BLaER1 treated with 17β-estradiol and CSF1 and Interleukin-3, amounts not matched to agents 10 nM and 100 nM (cell line): ENCODE data around the gene LRFN4.
A peak's percentile ranks its signal among the peaks of the same experiment; 100 is the strongest.

ENCODE experiments used
- H3K27ac ChIP-seq, 11 experiments: shearing (Covaris generic); formaldehyde crosslinking; 2 replicates each; pipeline ENCODE4 v1.8.1; 2022
- H3K27me3 ChIP-seq, 11 experiments: shearing (Covaris generic); formaldehyde crosslinking; 2 replicates each; pipeline ENCODE4 v1.8.1; 2022
- H3K36me3 ChIP-seq, 11 experiments: shearing (Covaris generic); formaldehyde crosslinking; 2 replicates each; pipeline ENCODE4 v1.8.1; 2022
- H3K4me1 ChIP-seq, 10 experiments: shearing (Covaris generic); formaldehyde crosslinking; 2 replicates each; pipeline ENCODE4 v1.8.1; 2022
- H3K4me2 ChIP-seq, 11 experiments: shearing (Covaris generic); formaldehyde crosslinking; 2 replicates each; pipeline ENCODE4 v1.8.1; 2022
- H3K4me3 ChIP-seq, 10 experiments: shearing (Covaris generic); formaldehyde crosslinking; 2 replicates each; pipeline ENCODE4 v1.8.1; 2022
- H3K9ac ChIP-seq, 11 experiments: shearing (Covaris generic); formaldehyde crosslinking; 2 replicates each; pipeline ENCODE4 v1.8.1; 2022
- H3K9me3 ChIP-seq, 11 experiments: shearing (Covaris generic); formaldehyde crosslinking; replicated peaks in 1 of 11; 2 replicates each; pipeline ENCODE4 v1.8.1; 2022
- H4K20me1 ChIP-seq, 11 experiments: shearing (Covaris generic); formaldehyde crosslinking; 2 replicates each; pipeline ENCODE4 v1.8.1; 2022
- Cebpa-rat ChIP-seq, 11 experiments: shearing (Covaris generic); IDR thresholded peaks; 2 replicates each; pipeline ENCODE4 v1.8.1; 2022

LRFN4 gene

DNA sequence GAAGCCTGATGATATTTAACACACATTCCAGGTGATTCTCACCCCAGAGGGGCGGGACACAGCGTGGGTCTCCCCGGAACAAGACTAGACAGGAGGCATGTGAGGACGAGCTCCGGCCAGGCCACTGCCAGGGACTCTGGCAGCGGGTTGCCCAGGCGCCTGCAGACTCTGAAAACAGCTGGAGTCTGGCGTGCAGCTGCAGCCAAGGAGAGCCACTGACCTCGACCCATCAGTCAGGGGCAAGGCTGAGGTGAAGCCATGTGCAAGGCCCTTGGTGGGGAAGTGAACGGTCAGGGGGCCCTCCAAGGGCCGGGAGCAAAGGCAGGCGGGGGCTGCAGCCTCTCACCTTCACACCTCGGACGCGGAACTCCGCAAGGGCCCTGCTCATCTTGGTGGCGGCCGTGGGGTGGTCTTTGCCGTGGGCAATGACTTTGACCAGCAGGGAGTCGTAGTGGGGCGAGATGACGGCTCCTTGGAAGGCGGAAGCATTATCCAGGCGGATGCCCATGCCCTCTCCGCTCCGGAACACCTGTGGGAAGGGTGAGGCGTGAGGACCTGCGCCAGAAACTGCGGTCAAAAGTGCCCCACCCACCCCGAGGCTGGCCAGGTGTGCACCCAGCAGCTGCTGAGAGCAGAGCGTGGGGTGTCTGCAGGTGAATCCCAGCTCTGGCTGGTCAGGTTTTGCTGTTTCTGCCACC, 6.7 kb downstream of the LRFN4 start:
- Histone ChIP-seq H3K27ac (no peak overlapping the region), H3K36me3 (peaks cover 21 to 59% (median 27%) of the 10 kb centered on the region in 11 experiments), H3K27me3 (no peaks in the 10 kb centered on the region), H4K20me1 (peaks cover 13 to 69% (median 38%) of the 10 kb centered on the region in 11 experiments; a peak in 21 of 22 replicates), H3K4me1 (peaks cover 30 to 58% (median 48%) of the 10 kb centered on the region in 10 experiments), H3K4me3 (no peak overlapping the region), H3K9ac (peak overlapping the region in 1 of 11 experiments; percentile 24; a peak in 3 of 22 replicates), H3K9me3 (no peaks in the 10 kb centered on the region), H3K4me2 (no peak overlapping the region; a peak in 1 of 22 replicates)
- TF ChIP-seq Cebpa-rat (IDR thresholded peaks at IDR 0.05), result no peak

- Histone ChIP-seq H3K27me3 (no peaks in the 10 kb centered on the region), H3K36me3 (peaks cover 14 to 59% (median 20%) of the 10 kb centered on the region in 11 experiments), H3K4me3 (no peak overlapping the region), H3K27ac (no peak overlapping the region), H4K20me1 (peaks cover 13 to 62% (median 31%) of the 10 kb centered on the region in 11 experiments; a peak in 21 of 22 replicates), H3K9me3 (no peaks in the 10 kb centered on the region), H3K4me2 (peak overlapping the region in 9 of 11 experiments; percentile 23 to 55 (median 44); a peak in 14 of 22 replicates), H3K9ac (peak overlapping the region in 5 of 11 experiments; percentile 9 to 34 (median 24); a peak in 7 of 22 replicates), H3K4me1 (peaks cover 26 to 57% (median 46%) of the 10 kb centered on the region in 10 experiments)
- TF ChIP-seq Cebpa-rat (IDR thresholded peaks at IDR 0.05), result no peak
These were observed 7.5 kb downstream of the LRFN4 start for GRCh38 chr11:66864172-66864901.

- Histone ChIP-seq H3K27ac (peak overlapping the region in 1 of 11 experiments; percentile 10; a peak in 1 of 22 replicates), H4K20me1 (peaks cover 11 to 54% (median 23%) of the 10 kb centered on the region in 11 experiments; a peak in 21 of 22 replicates), H3K9me3 (no peaks in the 10 kb centered on the region), H3K36me3 (peaks cover 8 to 59% (median 15%) of the 10 kb centered on the region in 11 experiments; a peak in 20 of 22 replicates), H3K4me1 (peaks cover 19 to 49% (median 40%) of the 10 kb centered on the region in 10 experiments; a peak in 19 of 20 replicates), H3K27me3 (no peaks in the 10 kb centered on the region), H3K4me3 (no peak overlapping the region), H3K4me2 (peak overlapping the region in 9 of 11 experiments; percentile 23 to 55 (median 44); a peak in 14 of 22 replicates), H3K9ac (peak overlapping the region in 4 of 11 experiments; percentile 15 to 34 (median 24); a peak in 5 of 22 replicates)
- TF ChIP-seq Cebpa-rat (IDR thresholded peaks at IDR 0.05), result no peak
These were observed 8.2 kb downstream of the LRFN4 start for GRCh38 chr11:66864924-66865697.

DNA sequence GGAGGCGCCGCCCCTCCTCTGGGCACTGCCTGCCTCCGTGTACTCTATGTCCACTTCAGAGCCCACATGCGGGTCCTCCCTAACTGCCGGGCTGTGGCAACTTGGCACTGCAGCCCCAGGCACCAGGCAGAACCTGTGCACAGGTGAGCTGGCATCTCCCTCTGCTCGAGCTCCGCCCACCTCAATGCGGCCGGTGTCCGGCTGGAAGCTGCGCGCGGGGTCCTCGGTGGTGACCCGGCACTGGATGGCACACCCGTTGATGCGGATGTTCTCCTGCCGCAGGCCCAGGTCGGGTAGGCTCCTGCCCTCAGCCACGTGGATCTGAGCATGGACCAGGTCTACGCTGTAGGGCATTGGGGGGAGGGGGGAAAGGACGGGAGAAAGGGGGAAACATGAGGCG, 9.1 kb downstream of the LRFN4 start:
- Histone ChIP-seq H3K36me3 (peaks cover 0 to 59% (median 14%) of the 10 kb centered on the region in 11 experiments; a peak in 18 of 22 replicates), H3K9me3 (no peaks in the 10 kb centered on the region), H3K9ac (0 out of 22 replicates have a peak overlapping the region, but pooled peaks of 1 of the 11 experiments have one; percentile 13), H3K27ac (no peak overlapping the region), H4K20me1 (peaks cover 2 to 45% (median 14%) of the 10 kb centered on the region in 11 experiments; a peak in 19 of 22 replicates), H3K4me3 (no peak overlapping the region), H3K27me3 (no peaks in the 10 kb centered on the region), H3K4me2 (no peak overlapping the region), H3K4me1 (peaks cover 12 to 40% (median 33%) of the 10 kb centered on the region in 10 experiments; a peak in 19 of 20 replicates)
- no peak for TF ChIP-seq Cebpa-rat (IDR thresholded peaks at IDR 0.05)

DNA sequence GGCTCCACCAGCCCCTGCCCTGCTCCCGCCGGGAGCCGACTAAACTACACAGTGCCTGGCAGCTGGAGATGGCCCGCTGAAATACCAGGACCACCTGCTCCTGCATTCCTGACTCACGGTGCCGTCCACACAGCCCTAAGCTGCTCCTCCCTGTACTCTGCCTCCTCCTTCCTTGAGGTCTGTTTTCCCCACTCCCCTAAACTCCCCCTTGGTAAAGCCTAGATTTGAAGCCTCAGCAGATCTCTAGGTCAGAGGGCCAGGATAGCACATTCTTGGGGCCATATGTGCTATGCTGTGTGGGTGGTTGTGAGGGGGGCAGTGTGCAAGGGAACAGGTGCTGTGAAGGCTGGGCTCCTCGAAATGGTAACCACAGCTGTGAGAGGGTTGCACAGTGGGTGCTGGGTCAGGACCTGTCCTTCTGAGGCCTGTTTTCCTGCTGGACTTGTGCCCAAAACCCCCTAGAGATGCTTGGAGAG, 9.7 kb downstream of the LRFN4 start:
- H3K9ac ChIP-seq, result 0 out of 22 replicates have a peak overlapping the region, but pooled peaks of 1 of the 11 experiments have one; percentile 13
- H3K4me1 ChIP-seq, result peaks cover 12 to 36% (median 33%) of the 10 kb centered on the region in 10 experiments; a peak in 19 of 20 replicates

DNA sequence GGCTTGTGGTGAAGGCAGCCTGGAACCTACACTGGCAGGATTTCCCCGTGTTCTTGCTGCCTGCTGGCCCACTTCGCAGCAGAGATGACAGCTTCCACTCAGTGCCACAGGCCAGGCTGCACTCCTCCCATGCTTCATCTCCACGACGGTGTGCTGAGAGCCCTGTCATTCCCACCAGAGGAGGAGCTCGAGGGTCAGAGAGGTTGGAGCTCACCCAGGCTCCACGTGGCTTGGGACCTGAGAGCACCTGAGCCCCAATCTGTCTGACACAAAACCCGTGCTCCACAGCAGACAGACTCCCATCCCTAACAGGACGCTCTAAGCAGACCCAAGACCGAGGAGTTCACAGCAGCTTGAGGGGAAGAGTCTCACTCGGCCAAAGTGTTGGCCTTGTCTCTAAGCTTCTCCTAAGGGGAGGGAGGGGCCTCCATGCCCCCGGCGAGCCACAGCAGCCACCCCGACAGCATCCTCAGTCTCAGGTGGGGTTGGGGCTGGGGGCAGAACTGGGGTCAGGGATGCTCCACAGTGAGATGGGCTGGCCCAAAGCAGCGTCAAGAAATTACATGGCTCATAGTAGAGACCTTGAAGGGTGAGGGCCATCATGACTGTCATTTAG, 10.7 kb downstream of the LRFN4 start:
- H3K9ac ChIP-seq, result no peak overlapping the region

More for the DNA sequence above, 9.7 kb downstream of the LRFN4 start:
- H3K4me3 ChIP-seq, result no peak overlapping the region
- H3K27me3 ChIP-seq, result no peaks in the 10 kb centered on the region
- H4K20me1 ChIP-seq, result peaks cover 0 to 41% (median 11%) of the 10 kb centered on the region in 11 experiments; a peak in 13 of 22 replicates
- no peak for TF ChIP-seq Cebpa-rat (IDR thresholded peaks at IDR 0.05)
- H3K27ac ChIP-seq, result no peak overlapping the region
- H3K36me3 ChIP-seq, result peaks cover 0 to 61% (median 12%) of the 10 kb centered on the region in 11 experiments; a peak in 14 of 22 replicates
- no peaks in the 10 kb centered on the region for H3K9me3 ChIP-seq
- H3K4me2 ChIP-seq, result no peak overlapping the region

DNA sequence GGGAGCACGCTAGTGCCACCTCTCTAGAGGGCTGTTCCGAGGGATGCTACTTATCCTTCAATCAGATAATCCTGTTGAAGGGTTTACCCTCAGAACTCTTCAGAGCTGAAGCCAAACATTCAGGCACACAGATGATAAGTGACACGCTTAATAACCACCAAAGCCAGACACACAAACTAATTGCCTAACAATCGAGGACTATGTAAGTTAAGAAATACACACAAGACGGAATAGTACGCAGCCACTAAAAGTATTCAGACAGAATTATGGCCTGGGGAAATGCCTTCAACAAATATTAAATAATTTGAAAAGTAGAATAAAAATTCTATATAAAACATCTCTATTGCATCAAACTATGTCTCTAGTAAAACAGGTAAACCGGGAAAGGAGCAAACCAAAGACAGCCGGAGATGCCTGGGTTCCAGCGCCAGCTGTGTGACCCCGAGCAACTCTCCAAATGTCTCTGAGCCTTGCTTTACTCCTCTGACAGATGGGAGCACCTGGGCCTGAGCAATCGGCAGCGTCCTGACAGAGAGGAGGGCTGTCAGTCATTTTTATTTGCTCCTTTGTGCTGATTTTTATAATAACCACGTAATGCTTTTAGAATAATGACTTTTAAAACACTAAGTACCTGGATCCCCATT, 11.3 kb downstream of the LRFN4 start:
- no peak overlapping the region for H3K9ac ChIP-seq
- H3K4me3 ChIP-seq, result no peak overlapping the region
- no peaks in the 10 kb centered on the region for H3K9me3 ChIP-seq
- H3K4me2 ChIP-seq, result peak overlapping the region in 8 of 11 experiments; percentile 2 to 61 (median 36); a peak in 11 of 22 replicates
- no peaks in the 10 kb centered on the region for H3K27me3 ChIP-seq
- TF ChIP-seq Cebpa-rat (IDR thresholded peaks at IDR 0.05), result no peak
- H3K27ac ChIP-seq, result no peak overlapping the region
- H3K4me1 ChIP-seq, result peaks cover 12 to 24% (median 22%) of the 10 kb centered on the region in 10 experiments; a peak in 18 of 20 replicates
- peaks cover 0 to 53% (median 12%) of the 10 kb centered on the region in 11 experiments; a peak in 11 of 22 replicates for H3K36me3 ChIP-seq
- H4K20me1 ChIP-seq, result peaks cover 0 to 25% (median 0%) of the 10 kb centered on the region in 11 experiments; a peak in 5 of 22 replicates

More for the DNA sequence above, 10.7 kb downstream of the LRFN4 start:
- H3K4me2 ChIP-seq, result no peak overlapping the region
- TF ChIP-seq Cebpa-rat (IDR thresholded peaks at IDR 0.05), result no peak
- H4K20me1 ChIP-seq, result peaks cover 0 to 32% (median 2%) of the 10 kb centered on the region in 11 experiments; a peak in 10 of 22 replicates
- H3K36me3 ChIP-seq, result peaks cover 0 to 57% (median 12%) of the 10 kb centered on the region in 11 experiments; a peak in 12 of 22 replicates
- H3K4me1 ChIP-seq, result peaks cover 12 to 26% (median 24%) of the 10 kb centered on the region in 10 experiments; a peak in 19 of 20 replicates
- no peaks in the 10 kb centered on the region for H3K9me3 ChIP-seq
- H3K4me3 ChIP-seq, result no peak overlapping the region
- H3K27me3 ChIP-seq, result no peaks in the 10 kb centered on the region
- H3K27ac ChIP-seq, result no peak overlapping the region
